Measurements from ENCODE around the gene C16orf54. TPM values are rescaled to one million over a fixed set of nuclear protein-coding genes. Genes with fewer than 3 reads are reported as not detected.
"Not testable (repeated sequence)": the region's sequence is repeated elsewhere in the genome, so short reads cannot be mapped to it uniquely, and the experiment has no call there.

C16orf54 gene
- total RNA-seq, 4 donors from 2014 or later: 0.22 to 0.83 (median 0.37) TPM

- Histone ChIP-seq H3K4me1 (peaks cover 0 to 3% of the 10 kb centered on the region in 2 donors), H3K27me3 (no peaks in the 10 kb centered on the region), H3K9me3 (no peaks in the 10 kb centered on the region), H3K4me3 (replicated peaks in 1 of 3) (no peak overlapping the region), H3K27ac (no peak overlapping the region), H3K36me3 (no peaks in the 10 kb centered on the region)
- intact Hi-C loops (cut with DNase I): loop anchor here (5.0 kb wide), 1 partner anchor 304 kb away; no protein-coding TSS in a partner anchor
- no peak for DNase-seq
- no peak for TF ChIP-seq POLR2A (IDR thresholded peaks at IDR 0.05)
- TF ChIP-seq CTCF (IDR thresholded peaks at IDR 0.05): no peak
- WGBS, 2 donors: 90 to 92% methylated on average over 17 of the region's 17 CpGs
Observed at GRCh38 chr16:29698484-29699323, 47.1 kb downstream of the C16orf54 start.

GRCh38 chr16:29698042-29698441, 47.7 kb downstream of the C16orf54 start:
- intact Hi-C loops (cut with DNase I): loop anchor here (5.0 kb wide), 1 partner anchor 304 kb away; no protein-coding TSS in a partner anchor
- no peaks in the 10 kb centered on the region for H3K9me3 ChIP-seq
- no peak for DNase-seq
- no peaks in the 10 kb centered on the region for H3K27me3 ChIP-seq
- no peak for TF ChIP-seq CTCF (IDR thresholded peaks at IDR 0.05)
- H3K4me1 ChIP-seq: peaks cover 0 to 3% of the 10 kb centered on the region in 2 donors
- 81 to 91% methylated on average over 2 of the region's 2 CpGs for WGBS, 2 donors
- H3K27ac ChIP-seq: no peak overlapping the region
- H3K4me3 ChIP-seq (replicated peaks in 1 of 3): no peak overlapping the region
- H3K36me3 ChIP-seq: no peaks in the 10 kb centered on the region

- DNase-seq: no peak
- WGBS, 2 donors: 89 to 100% methylated on average over 5 to 6 of the region's 7 CpGs
- H3K27ac ChIP-seq: no peak overlapping the region
- H3K27me3 ChIP-seq: no peaks in the 10 kb centered on the region
- intact Hi-C loops (cut with DNase I): loop anchor here (5.0 kb wide), 1 partner anchor 305 kb away; no protein-coding TSS in a partner anchor
- H3K36me3 ChIP-seq: no peaks in the 10 kb centered on the region
- no peak overlapping the region for H3K4me3 ChIP-seq (replicated peaks in 1 of 3)
- peaks cover 0 to 3% of the 10 kb centered on the region in 2 donors for H3K4me1 ChIP-seq
- H3K9me3 ChIP-seq: no peaks in the 10 kb centered on the region
- TF ChIP-seq CTCF (IDR thresholded peaks at IDR 0.05) (no peak), POLR2A (IDR thresholded peaks at IDR 0.05) (no peak)
Observed at GRCh38 chr16:29697391-29697790, 48.4 kb downstream of the C16orf54 start.

- Histone ChIP-seq H3K4me1 (peaks cover 0 to 3% of the 10 kb centered on the region in 2 donors), H3K4me3 (replicated peaks in 1 of 3) (no peak overlapping the region), H3K36me3 (no peaks in the 10 kb centered on the region), H3K9me3 (no peaks in the 10 kb centered on the region), H3K27me3 (no peaks in the 10 kb centered on the region), H3K27ac (no peak overlapping the region)
- TF ChIP-seq CTCF (IDR thresholded peaks at IDR 0.05): no peak
- TF ChIP-seq POLR2A (IDR thresholded peaks at IDR 0.05): no peak
- WGBS, 2 donors: 95 to 97% methylated on average over 11 to 15 of the region's 21 CpGs
- DNase-seq: no peak
- intact Hi-C loops (cut with DNase I): loop anchor here (5.0 kb wide), 1 partner anchor 305 kb away; no protein-coding TSS in a partner anchor
Observed at GRCh38 chr16:29696881-29697331, 48.9 kb downstream of the C16orf54 start.

- intact Hi-C loops (cut with DNase I): loop anchor here (5.0 kb wide), 1 partner anchor 307 kb away; no protein-coding TSS in a partner anchor
- WGBS, 2 donors: 98% methylated on average over 3 of the region's 3 CpGs
- DNase-seq; H3K4me3 ChIP-seq (replicated peaks in 1 of 3); H3K27me3 ChIP-seq; H3K27ac ChIP-seq; H3K4me1 ChIP-seq; H3K36me3 ChIP-seq; H3K9me3 ChIP-seq: not testable (repeated sequence)
Observed at GRCh38 chr16:29695675-29696074, 50.1 kb downstream of the C16orf54 start.
